ENCODE measurements around the gene XCL1. TPM values are rescaled to one million over a fixed set of nuclear protein-coding genes. Genes with fewer than 3 reads are reported as not detected.

Gene XCL1
- total RNA-seq, 1 experiment from 2014 or later = not detected

DNA sequence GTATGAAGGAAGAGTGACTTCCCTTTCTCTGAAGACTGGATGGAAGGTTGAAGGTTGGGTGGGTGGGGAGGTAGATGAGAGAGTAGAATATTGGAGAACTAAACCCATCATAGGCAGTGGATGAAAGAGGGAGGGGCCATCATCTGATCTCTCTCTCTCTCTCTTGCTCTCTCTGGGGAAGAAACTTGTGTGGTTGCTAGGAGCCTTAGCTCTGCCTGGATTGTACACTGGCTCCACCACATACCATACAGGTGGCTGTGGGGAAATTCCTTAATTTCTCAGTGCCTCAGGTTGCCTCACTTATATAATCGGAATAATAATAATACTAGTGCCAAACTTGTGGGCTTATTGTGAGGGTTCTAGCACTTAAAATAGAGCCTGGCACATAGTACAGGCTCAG is 9.5 kb downstream of the XCL1 start:
- CTCF ChIA-PET = no interaction called here
- no TSS peak for BruUV-seq (replicated peaks)
- no peak overlapping the region for H3K4me3 ChIP-seq (ENCODE audit: low read depth in 2 of 2, low read length in 2 of 2)

GRCh38 chr1:168589167-168589566 is 12.8 kb downstream of the XCL1 start:
- in situ Hi-C loops (cut with HindIII; ENCODE audit: low pct_unique_long_range_greater_than_20kb, low sequenced_read_pairs) (no loop called here), intact Hi-C loops (cut with micrococcal nuclease; ENCODE audit: unreplicated experiment) (no loop called here)
- Histone ChIP-seq H3K9me3 (ENCODE audit: control insufficient read depth, insufficient read depth, low read depth, low read length) (no peaks in the 10 kb centered on the region), H3K4me1 (ENCODE audit: control insufficient read depth, insufficient read depth, low read length) (no peaks in the 10 kb centered on the region), H3K27ac (ENCODE audit: low read length) (no peak overlapping the region), H3K36me3 (ENCODE audit: control insufficient read depth, insufficient read depth, low read length) (no peaks in the 10 kb centered on the region), H3K27me3 (ENCODE audit: control insufficient read depth, insufficient read depth, low read length) (peaks cover 6% of the 10 kb centered on the region; the same call in 1 of the 2 replicates), H3K4me3 (ENCODE audit: low read depth in 2 of 2, low read length in 2 of 2) (no peak overlapping the region)
- no TSS peak for BruUV-seq (replicated peaks)
- ChIA-PET CTCF (no interaction called here), POLR2A (interaction anchor here (0.6 kb wide), 1 partner anchor 9 kb away, joined by 3 read pairs; no protein-coding TSS in a partner anchor)
- TF ChIP-seq, protein P1, sequence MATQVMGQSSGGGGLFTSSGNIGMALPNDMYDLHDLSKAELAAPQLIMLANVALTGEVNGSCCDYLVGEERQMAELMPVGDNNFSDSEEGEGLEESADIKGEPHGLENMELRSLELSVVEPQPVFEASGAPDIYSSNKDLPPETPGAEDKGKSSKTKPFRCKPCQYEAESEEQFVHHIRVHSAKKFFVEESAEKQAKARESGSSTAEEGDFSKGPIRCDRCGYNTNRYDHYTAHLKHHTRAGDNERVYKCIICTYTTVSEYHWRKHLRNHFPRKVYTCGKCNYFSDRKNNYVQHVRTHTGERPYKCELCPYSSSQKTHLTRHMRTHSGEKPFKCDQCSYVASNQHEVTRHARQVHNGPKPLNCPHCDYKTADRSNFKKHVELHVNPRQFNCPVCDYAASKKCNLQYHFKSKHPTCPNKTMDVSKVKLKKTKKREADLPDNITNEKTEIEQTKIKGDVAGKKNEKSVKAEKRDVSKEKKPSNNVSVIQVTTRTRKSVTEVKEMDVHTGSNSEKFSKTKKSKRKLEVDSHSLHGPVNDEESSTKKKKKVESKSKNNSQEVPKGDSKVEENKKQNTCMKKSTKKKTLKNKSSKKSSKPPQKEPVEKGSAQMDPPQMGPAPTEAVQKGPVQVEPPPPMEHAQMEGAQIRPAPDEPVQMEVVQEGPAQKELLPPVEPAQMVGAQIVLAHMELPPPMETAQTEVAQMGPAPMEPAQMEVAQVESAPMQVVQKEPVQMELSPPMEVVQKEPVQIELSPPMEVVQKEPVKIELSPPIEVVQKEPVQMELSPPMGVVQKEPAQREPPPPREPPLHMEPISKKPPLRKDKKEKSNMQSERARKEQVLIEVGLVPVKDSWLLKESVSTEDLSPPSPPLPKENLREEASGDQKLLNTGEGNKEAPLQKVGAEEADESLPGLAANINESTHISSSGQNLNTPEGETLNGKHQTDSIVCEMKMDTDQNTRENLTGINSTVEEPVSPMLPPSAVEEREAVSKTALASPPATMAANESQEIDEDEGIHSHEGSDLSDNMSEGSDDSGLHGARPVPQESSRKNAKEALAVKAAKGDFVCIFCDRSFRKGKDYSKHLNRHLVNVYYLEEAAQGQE (IDR thresholded peaks at IDR 0.05; ENCODE audit: insufficient read depth in 1 of 2, low read depth in 2 of 2, low read length in 1 of 2) = no peak
- TF ChIP-seq TCF7L2 (IDR thresholded peaks at IDR 0.05; ENCODE audit: low read depth, low read length) (no peak), POLR2AphosphoS5 (IDR thresholded peaks at IDR 0.05; ENCODE audit: low read depth, low read length) (no peak), CTCF (IDR thresholded peaks at IDR 0.05) (no peak), SIN3A (IDR thresholded peaks at IDR 0.05; ENCODE audit: borderline replicate concordance, insufficient read depth, low read depth, low read length) (no peak)
- ATAC-seq (no peak), DNase-seq (ENCODE audit: low read depth, low spot score) (no peak)

More for the DNA sequence above, 9.5 kb downstream of the XCL1 start:
- Histone ChIP-seq H3K4me1 (ENCODE audit: control insufficient read depth, insufficient read depth, low read length) (no peaks in the 10 kb centered on the region), H3K27ac (ENCODE audit: low read length) (no peak overlapping the region), H3K9me3 (ENCODE audit: control insufficient read depth, insufficient read depth, low read depth, low read length) (no peaks in the 10 kb centered on the region), H3K27me3 (ENCODE audit: control insufficient read depth, insufficient read depth, low read length) (no peaks in the 10 kb centered on the region), H3K36me3 (ENCODE audit: control insufficient read depth, insufficient read depth, low read length) (no peaks in the 10 kb centered on the region)
- in situ Hi-C loops (cut with HindIII; ENCODE audit: low pct_unique_long_range_greater_than_20kb, low sequenced_read_pairs) = no loop called here
- intact Hi-C loops (cut with micrococcal nuclease; ENCODE audit: unreplicated experiment) = no loop called here
- POLR2A ChIA-PET = no interaction called here
- TF ChIP-seq SIN3A (IDR thresholded peaks at IDR 0.05; ENCODE audit: borderline replicate concordance, insufficient read depth, low read depth, low read length) (no peak), TCF7L2 (IDR thresholded peaks at IDR 0.05; ENCODE audit: low read depth, low read length) (no peak), POLR2AphosphoS5 (IDR thresholded peaks at IDR 0.05; ENCODE audit: low read depth, low read length) (no peak), CTCF (IDR thresholded peaks at IDR 0.05) (no peak)
- TF ChIP-seq, protein P1 (IDR thresholded peaks at IDR 0.05; ENCODE audit: insufficient read depth in 1 of 2, low read depth in 2 of 2, low read length in 1 of 2) = no peak
- ATAC-seq (no peak), DNase-seq (ENCODE audit: low read depth, low spot score) (no peak)
